Retinal pigment epithelial cell (primary cell): ENCODE results near the gene KCNAB1.

ENCODE experiments used
- DNase-seq: peaks from one replicate; pipeline ENCODE4 v3.0.0-alpha.2; 2010; ENCODE audit warnings: low read depth
- H3K4me3 ChIP-seq: 2 replicates; pipeline ENCODE4 v1.5.1; 2011; ENCODE audit warnings: mild to moderate bottlenecking, low read length, control low read depth, moderate library complexity
- CTCF ChIP-seq: conservative IDR thresholded peaks from 2 replicates; pipeline ENCODE4 v1.5.1; 2011; ENCODE audit warnings: low read depth, low read length, control low read depth, inconsistent platforms

Gene KCNAB1

GRCh38 chr3:156285626-156286025 lies 165.2 kb downstream of the KCNAB1 start:
- no peak overlapping the region for H3K4me3 ChIP-seq
- DNase-seq = no peak
- no peak for TF ChIP-seq CTCF

- H3K4me3 ChIP-seq = peak overlapping the region; percentile 43
- no peak for TF ChIP-seq CTCF
- no peak for DNase-seq
These were observed 170.5 kb downstream of the KCNAB1 start for GRCh38 chr3:156290924-156291271.

GRCh38 chr3:156291272-156292123 lies 171.1 kb downstream of the KCNAB1 start:
- no peak for DNase-seq
- peak overlapping the region; percentile 43 for H3K4me3 ChIP-seq
- no peak for TF ChIP-seq CTCF

GRCh38 chr3:156293566-156293965 lies 173.2 kb downstream of the KCNAB1 start:
- TF ChIP-seq CTCF = no peak
- no peak for DNase-seq
- no peak overlapping the region for H3K4me3 ChIP-seq

GRCh38 chr3:156297582-156297981 lies 177.2 kb downstream of the KCNAB1 start:
- TF ChIP-seq CTCF = no peak
- DNase-seq = no peak
- no peak overlapping the region for H3K4me3 ChIP-seq

- TF ChIP-seq CTCF = no peak
- H3K4me3 ChIP-seq = no peak overlapping the region
- DNase-seq = no peak
These were observed 177.6 kb downstream of the KCNAB1 start for GRCh38 chr3:156298014-156298413.

- no peak for DNase-seq
- no peak for TF ChIP-seq CTCF
- no peak overlapping the region for H3K4me3 ChIP-seq
These were observed 178.6 kb downstream of the KCNAB1 start for GRCh38 chr3:156298938-156299337.
